GM23248 (cell line): ENCODE data around the gene RPL29.

ENCODE experiments used
- EZH2 ChIP-seq: fragments of 200-600 bp; sonication (generic); IDR thresholded peaks from 2 replicates; pipeline ENCODE4 v1.6.1; 2018; ENCODE audit warnings: antibody characterized with exemption, mild to moderate bottlenecking; ENCODE audit not compliant: insufficient read depth, poor library complexity, severe bottlenecking
- EZH2phosphoT487 ChIP-seq: fragments of 200-600 bp; sonication (generic); IDR thresholded peaks from 2 replicates; pipeline ENCODE4 v1.6.1; 2018; ENCODE audit warnings: antibody characterized with exemption, moderate library complexity, mild to moderate bottlenecking, low read depth; ENCODE audit not compliant: insufficient read depth

- TF ChIP-seq EZH2: no peak
- TF ChIP-seq EZH2phosphoT487: no peak
Observed at GRCh38 chr3:52004906-52005395, 9.3 kb upstream of the RPL29 start.
